GM21723 (cell line): Measurements from ENCODE around the gene PTPRM.
"Not testable (repeated sequence)": the region's sequence is repeated elsewhere in the genome, so short reads cannot be mapped to it uniquely, and the experiment has no call there.

Experiments used
- ATAC-seq: cut with Tn5 transposase; IDR thresholded peaks from one replicate; pipeline ENCODE4 v1.9.1; 2021; ENCODE audit warnings: mild to moderate bottlenecking, moderate library complexity; ENCODE audit not compliant: unreplicated experiment

The PTPRM gene

GRCh38 chr18:7924616-7925015 lies 357.5 kb downstream of the PTPRM start:
- ATAC-seq = no peak

GRCh38 chr18:7926526-7926925 lies 359.4 kb downstream of the PTPRM start:
- no peak for ATAC-seq

- ATAC-seq = no peak
These were observed 360.0 kb downstream of the PTPRM start for GRCh38 chr18:7927119-7927518.

- ATAC-seq = no peak
These were observed 364.6 kb downstream of the PTPRM start for GRCh38 chr18:7931763-7932162.

- no peak for ATAC-seq
These were observed 370.2 kb downstream of the PTPRM start for GRCh38 chr18:7937268-7937667.

- no peak for ATAC-seq
These were observed 372.4 kb downstream of the PTPRM start for GRCh38 chr18:7939521-7939920.

- ATAC-seq = no peak
These were observed 373.3 kb downstream of the PTPRM start for GRCh38 chr18:7940379-7940778.

- ATAC-seq = no peak
These were observed 373.9 kb downstream of the PTPRM start for GRCh38 chr18:7940971-7941370.

GRCh38 chr18:7941533-7941932 lies 374.4 kb downstream of the PTPRM start:
- ATAC-seq = no peak

- no peak for ATAC-seq
These were observed 378.8 kb downstream of the PTPRM start for GRCh38 chr18:7945882-7946281.

GRCh38 chr18:7946734-7947377 lies 379.7 kb downstream of the PTPRM start:
- ATAC-seq = no peak

GRCh38 chr18:7950380-7951136 lies 383.4 kb downstream of the PTPRM start:
- no peak for ATAC-seq

GRCh38 chr18:7953095-7953958 lies 386.2 kb downstream of the PTPRM start:
- peak; percentile 65 for ATAC-seq

GRCh38 chr18:7954238-7954637 lies 387.1 kb downstream of the PTPRM start:
- no peak for ATAC-seq

GRCh38 chr18:7955175-7955574 lies 388.1 kb downstream of the PTPRM start:
- ATAC-seq = no peak

GRCh38 chr18:7957297-7957696 lies 390.2 kb downstream of the PTPRM start:
- ATAC-seq = no peak

GRCh38 chr18:7958081-7958896 lies 391.2 kb downstream of the PTPRM start:
- no peak for ATAC-seq

- ATAC-seq = no peak
These were observed 391.7 kb downstream of the PTPRM start for GRCh38 chr18:7958897-7959146.

GRCh38 chr18:7966682-7967081 lies 399.6 kb downstream of the PTPRM start:
- not testable (repeated sequence) for ATAC-seq

- no peak for ATAC-seq
These were observed 407.2 kb downstream of the PTPRM start for GRCh38 chr18:7974200-7974874.

- no peak for ATAC-seq
These were observed 410.8 kb downstream of the PTPRM start for GRCh38 chr18:7977897-7978296.
